HUES48 (cell line): ENCODE data around the gene SLC35G6.
"Not testable (repeated sequence)": the region's sequence is repeated elsewhere in the genome, so short reads cannot be mapped to it uniquely, and the experiment has no call there.

ENCODE experiments used
- H3K27ac ChIP-seq: one replicate; pipeline ENCODE4 v1.7.0; 2013; ENCODE audit warnings: low read depth, low read length, inconsistent platforms
- H3K27me3 ChIP-seq: 2 replicates; pipeline ENCODE4 v1.6.1; 2013; ENCODE audit warnings: mild to moderate bottlenecking, low read length; ENCODE audit not compliant: control insufficient read depth, insufficient read depth
- H3K36me3 ChIP-seq: 2 replicates; pipeline ENCODE4 v1.6.1; 2013; ENCODE audit warnings: low read length; ENCODE audit not compliant: control insufficient read depth, insufficient read depth
- H3K4me1 ChIP-seq: 2 replicates; pipeline ENCODE4 v1.6.1; 2013; ENCODE audit warnings: mild to moderate bottlenecking, low read length; ENCODE audit not compliant: control insufficient read depth, insufficient read depth
- H3K4me3 ChIP-seq: 2 replicates; pipeline ENCODE4 v1.5.1; 2013; ENCODE audit warnings: mild to moderate bottlenecking, low read depth, low read length
- H3K9ac ChIP-seq: 2 replicates; pipeline ENCODE4 v1.6.1; 2013; ENCODE audit warnings: mild to moderate bottlenecking, low read depth, low read length, moderate library complexity
- H3K9me3 ChIP-seq: 2 replicates; pipeline ENCODE4 v1.6.1; 2013; ENCODE audit warnings: low read length; ENCODE audit not compliant: control insufficient read depth, insufficient read depth

The SLC35G6 gene

GRCh38 chr17:7481275-7481674 is at the start of gene SLC35G6:
Gene SLC35G6 (plus strand): TSS chr17:7481446. CDS start chr17:7481517, 71 bp downstream.
- peaks cover 25% of the 10 kb centered on the region for H3K4me1 ChIP-seq
- H3K36me3 ChIP-seq, H3K27ac ChIP-seq, H3K27me3 ChIP-seq, H3K9ac ChIP-seq, H3K9me3 ChIP-seq, H3K4me3 ChIP-seq: not testable (repeated sequence)

- H3K27ac ChIP-seq = no peak overlapping the region
- H3K27me3 ChIP-seq = no peaks in the 10 kb centered on the region
- H3K9ac ChIP-seq = no peak overlapping the region
- H3K36me3 ChIP-seq = no peaks in the 10 kb centered on the region
- no peak overlapping the region for H3K4me3 ChIP-seq
- peaks cover 4% of the 10 kb centered on the region; the same call in 1 of the 2 replicates for H3K4me1 ChIP-seq
- no peaks in the 10 kb centered on the region for H3K9me3 ChIP-seq
Observed at GRCh38 chr17:7432296-7432695, 49.0 kb upstream of the SLC35G6 start.

GRCh38 chr17:7435676-7436555 is 45.3 kb upstream of the SLC35G6 start:
- Histone ChIP-seq H3K4me3 (peak overlapping the region; percentile 92), H3K27me3 (peaks cover 24% of the 10 kb centered on the region), H3K9ac (peak overlapping the region; percentile 50), H3K27ac (peak overlapping the region; percentile 73), H3K9me3 (no peaks in the 10 kb centered on the region), H3K36me3 (no peaks in the 10 kb centered on the region), H3K4me1 (peaks cover 19% of the 10 kb centered on the region)

- Histone ChIP-seq H3K4me1 (peaks cover 26% of the 10 kb centered on the region), H3K27ac (peak overlapping the region; percentile 23), H3K4me3 (peak overlapping the region; percentile 92), H3K36me3 (no peaks in the 10 kb centered on the region), H3K9me3 (no peaks in the 10 kb centered on the region), H3K9ac (peak overlapping the region; percentile 50; the same call in 1 of the 2 replicates), H3K27me3 (peaks cover 24% of the 10 kb centered on the region)
Observed at GRCh38 chr17:7436556-7437368, 44.5 kb upstream of the SLC35G6 start.

GRCh38 chr17:7437369-7437863 is 43.8 kb upstream of the SLC35G6 start:
- Histone ChIP-seq H3K27ac (no peak overlapping the region), H3K4me3 (peak overlapping the region; percentile 92), H3K9me3 (no peaks in the 10 kb centered on the region), H3K27me3 (peaks cover 24% of the 10 kb centered on the region), H3K9ac (no peak overlapping the region), H3K4me1 (peaks cover 26% of the 10 kb centered on the region), H3K36me3 (no peaks in the 10 kb centered on the region)

GRCh38 chr17:7437950-7438614 is 43.2 kb upstream of the SLC35G6 start:
- peaks cover 26% of the 10 kb centered on the region for H3K4me1 ChIP-seq
- no peak overlapping the region for H3K9ac ChIP-seq
- H3K27me3 ChIP-seq = peaks cover 24% of the 10 kb centered on the region
- H3K36me3 ChIP-seq = no peaks in the 10 kb centered on the region
- H3K9me3 ChIP-seq = no peaks in the 10 kb centered on the region
- H3K4me3 ChIP-seq = peak overlapping the region; percentile 92
- no peak overlapping the region for H3K27ac ChIP-seq

GRCh38 chr17:7438656-7439460 is 42.4 kb upstream of the SLC35G6 start:
- no peak overlapping the region for H3K27ac ChIP-seq
- no peaks in the 10 kb centered on the region for H3K9me3 ChIP-seq
- no peaks in the 10 kb centered on the region for H3K36me3 ChIP-seq
- H3K4me3 ChIP-seq = peak overlapping the region; percentile 92
- H3K27me3 ChIP-seq = peaks cover 24% of the 10 kb centered on the region
- peaks cover 26% of the 10 kb centered on the region for H3K4me1 ChIP-seq
- H3K9ac ChIP-seq = no peak overlapping the region

- Histone ChIP-seq H3K9me3 (no peaks in the 10 kb centered on the region), H3K9ac (peak within 1 kb of the TSS; percentile 93), H3K27ac (peak within 1 kb of the TSS; percentile 86), H3K4me1 (peaks cover 29% of the 10 kb centered on the region), H3K4me3 (peak within 1 kb of the TSS; percentile 92), H3K27me3 (peaks cover 24% of the 10 kb centered on the region), H3K36me3 (no peaks in the 10 kb centered on the region)
Observed at GRCh38 chr17:7439462-7440112, 41.7 kb upstream of the SLC35G6 start, which contains the start of gene FGF11. Gene FGF11 (plus strand): TSS chr17:7439512. CDS start chr17:7439621, 109 bp downstream.

GRCh38 chr17:7440113-7440833 is 41.0 kb upstream of the SLC35G6 start:
- Histone ChIP-seq H3K9me3 (no peaks in the 10 kb centered on the region), H3K27me3 (peaks cover 24% of the 10 kb centered on the region), H3K4me3 (peak overlapping the region; percentile 92), H3K27ac (peak overlapping the region; percentile 86), H3K4me1 (peaks cover 31% of the 10 kb centered on the region), H3K9ac (peak overlapping the region; percentile 93), H3K36me3 (no peaks in the 10 kb centered on the region)
